HG03103 (cell line): ENCODE data around the gene OSBPL5.

Experiments
- ATAC-seq: cut with Tn5 transposase; IDR thresholded peaks from one replicate; pipeline ENCODE4 v1.9.1; 2021; ENCODE audit warnings: low read depth; ENCODE audit not compliant: unreplicated experiment

The OSBPL5 gene

GRCh38 chr11:3136546-3137455 is 28.3 kb downstream of the OSBPL5 start:
- no peak for ATAC-seq

- ATAC-seq = no peak
These were observed 29.3 kb downstream of the OSBPL5 start for GRCh38 chr11:3135481-3136440.

- ATAC-seq = no peak
These were observed 30.2 kb downstream of the OSBPL5 start for GRCh38 chr11:3134651-3135480.

- ATAC-seq = no peak
These were observed 30.9 kb downstream of the OSBPL5 start for GRCh38 chr11:3134218-3134621.

GRCh38 chr11:3133261-3134217 is 31.6 kb downstream of the OSBPL5 start:
- no peak for ATAC-seq

GRCh38 chr11:3132831-3133260 is 32.3 kb downstream of the OSBPL5 start:
- no peak for ATAC-seq

GRCh38 chr11:3132271-3132781 is 32.8 kb downstream of the OSBPL5 start:
- no peak for ATAC-seq

- ATAC-seq = no peak
These were observed 33.7 kb downstream of the OSBPL5 start for GRCh38 chr11:3131330-3131941.

- no peak for ATAC-seq
These were observed 34.6 kb downstream of the OSBPL5 start for GRCh38 chr11:3130269-3131071.

- ATAC-seq = no peak
These were observed 35.4 kb downstream of the OSBPL5 start for GRCh38 chr11:3129591-3130268.

- ATAC-seq = no peak
These were observed 35.9 kb downstream of the OSBPL5 start for GRCh38 chr11:3129181-3129590.

- ATAC-seq = no peak
These were observed 36.5 kb downstream of the OSBPL5 start for GRCh38 chr11:3128356-3129180.

GRCh38 chr11:3127706-3128355 is 37.3 kb downstream of the OSBPL5 start:
- ATAC-seq = no peak

GRCh38 chr11:3126901-3127691 is 38.0 kb downstream of the OSBPL5 start:
- no peak for ATAC-seq

- no peak for ATAC-seq
These were observed 38.8 kb downstream of the OSBPL5 start for GRCh38 chr11:3126207-3126865.
